GM11168 (cell line): ENCODE data around the gene TNFRSF8.

Experiments
- in situ Hi-C: fragments of 300-500 bp; cut with MboI; formaldehyde crosslinking; loops from one replicate; pipeline ENCODE4 v1.12.0; 2022; ENCODE audit warnings: low sequenced_read_pairs; ENCODE audit not compliant: unreplicated experiment

Gene TNFRSF8

GRCh38 chr1:12179676-12180075, 116.6 kb downstream of the TNFRSF8 start:
- in situ Hi-C loops = no loop called here

GRCh38 chr1:12180315-12180714, 117.2 kb downstream of the TNFRSF8 start:
- in situ Hi-C loops = no loop called here

- in situ Hi-C loops = no loop called here
These were observed 117.8 kb downstream of the TNFRSF8 start for GRCh38 chr1:12180903-12181302.

- in situ Hi-C loops = no loop called here
These were observed 118.5 kb downstream of the TNFRSF8 start for GRCh38 chr1:12181568-12181967.

GRCh38 chr1:12182410-12182984, 119.4 kb downstream of the TNFRSF8 start:
- in situ Hi-C loops = no loop called here

- in situ Hi-C loops = no loop called here
These were observed 120.1 kb downstream of the TNFRSF8 start for GRCh38 chr1:12183095-12183794.

GRCh38 chr1:12184008-12184681, 121.0 kb downstream of the TNFRSF8 start:
- in situ Hi-C loops = no loop called here

- in situ Hi-C loops = no loop called here
These were observed 122.2 kb downstream of the TNFRSF8 start for GRCh38 chr1:12185036-12185917.

- in situ Hi-C loops = no loop called here
These were observed 123.0 kb downstream of the TNFRSF8 start for GRCh38 chr1:12185918-12186678.

- in situ Hi-C loops = no loop called here
These were observed 123.5 kb downstream of the TNFRSF8 start for GRCh38 chr1:12186679-12186985.

GRCh38 chr1:12188115-12188514, 125.0 kb downstream of the TNFRSF8 start:
- in situ Hi-C loops = no loop called here

GRCh38 chr1:12188657-12189327, 125.7 kb downstream of the TNFRSF8 start:
- in situ Hi-C loops = no loop called here

GRCh38 chr1:12189328-12189682, 126.2 kb downstream of the TNFRSF8 start:
- in situ Hi-C loops = no loop called here

GRCh38 chr1:12191242-12192032, 128.3 kb downstream of the TNFRSF8 start:
- in situ Hi-C loops = no loop called here
